GM19240 (cell line): ENCODE data around the gene IPO11.

Experiments
- DNase-seq: peaks from one replicate; pipeline ENCODE4 v3.0.0; 2011; ENCODE audit warnings: low spot score; ENCODE audit not compliant: insufficient read length

Gene IPO11

DNA sequence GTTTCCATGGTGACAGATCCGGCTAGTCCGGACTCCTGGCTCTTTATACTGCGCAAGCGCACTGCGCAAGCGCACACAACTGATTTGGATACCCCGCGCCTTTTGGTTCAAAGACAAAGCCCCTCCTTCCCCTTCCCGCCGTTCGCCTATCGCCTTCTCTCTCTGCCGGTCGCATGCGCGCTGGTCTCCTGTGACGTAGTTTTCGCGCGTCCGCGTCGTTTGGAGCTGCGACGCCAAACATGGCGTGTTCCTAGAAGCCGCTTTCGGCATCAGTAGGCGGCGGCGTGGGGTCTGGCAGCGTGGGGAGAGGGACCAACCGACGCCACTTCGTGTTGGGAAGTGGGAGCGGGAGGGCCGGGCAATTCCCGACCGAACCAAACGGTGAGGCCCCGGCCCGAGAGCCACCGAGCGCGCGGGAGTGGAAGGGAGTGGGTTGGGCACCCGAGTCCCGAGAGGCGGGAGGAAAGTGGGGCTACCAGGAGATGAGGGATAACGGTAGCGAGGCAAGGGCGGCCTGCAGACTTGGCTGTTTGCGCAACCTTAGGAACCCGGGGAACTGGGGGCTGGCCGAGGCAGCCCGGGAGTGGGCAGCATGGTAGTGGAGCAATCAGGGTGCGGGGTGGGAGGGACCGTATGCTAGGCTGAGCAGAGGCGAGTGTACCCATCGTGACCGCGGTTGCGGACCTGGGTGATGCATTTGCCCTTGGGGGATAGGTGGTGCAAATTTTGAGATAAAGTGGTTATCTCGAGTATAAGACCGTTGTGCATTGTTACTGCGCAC, at the start of gene IPO11:
Gene IPO11, plus strand, starts transcription at position 215 of the 781 bp plus-strand sequence. CDS start 24,517 bp downstream, outside the sequence.
- peak; percentile 87 for DNase-seq

DNA sequence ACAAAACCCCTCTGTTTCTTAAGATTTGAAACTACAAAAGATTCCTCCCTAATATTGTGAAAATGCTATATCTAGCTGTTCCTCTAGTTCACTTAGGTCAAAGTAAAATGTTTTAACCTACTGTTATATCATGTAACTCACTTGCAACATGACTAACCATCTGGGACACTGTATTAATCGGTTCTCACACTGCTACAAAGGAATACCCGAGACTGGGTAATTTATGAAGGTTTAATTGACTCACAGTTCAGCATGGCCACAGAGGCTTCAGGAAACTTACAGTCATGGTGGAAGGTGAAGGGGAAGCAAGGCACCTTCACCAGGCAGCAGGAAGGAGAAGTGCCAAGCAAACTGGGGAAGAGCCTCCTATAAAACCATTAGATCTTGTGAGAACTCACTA, 43.5 kb upstream of the IPO11 start:
- no peak for DNase-seq

DNA sequence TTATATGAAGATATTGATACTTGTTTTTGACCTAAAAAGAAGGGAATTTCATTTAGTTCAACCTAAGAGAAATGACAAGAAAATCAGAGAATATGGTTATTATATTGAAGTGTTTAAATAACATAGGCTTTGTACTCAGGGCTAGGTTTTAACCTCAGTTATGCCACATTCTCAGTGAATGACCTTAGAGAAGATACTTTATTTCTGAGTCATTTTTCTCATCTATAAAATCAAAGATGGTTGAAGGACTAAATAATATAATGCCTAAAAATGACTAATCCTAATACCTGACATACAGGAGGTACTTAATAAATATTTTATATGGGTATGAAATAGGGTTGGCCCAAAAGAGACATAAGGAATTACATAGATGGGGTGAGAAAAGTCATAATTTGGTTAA, 41.2 kb upstream of the IPO11 start:
- DNase-seq: no peak

GRCh38 chr5:62372600-62372999, 40.0 kb upstream of the IPO11 start:
- no peak for DNase-seq

DNA sequence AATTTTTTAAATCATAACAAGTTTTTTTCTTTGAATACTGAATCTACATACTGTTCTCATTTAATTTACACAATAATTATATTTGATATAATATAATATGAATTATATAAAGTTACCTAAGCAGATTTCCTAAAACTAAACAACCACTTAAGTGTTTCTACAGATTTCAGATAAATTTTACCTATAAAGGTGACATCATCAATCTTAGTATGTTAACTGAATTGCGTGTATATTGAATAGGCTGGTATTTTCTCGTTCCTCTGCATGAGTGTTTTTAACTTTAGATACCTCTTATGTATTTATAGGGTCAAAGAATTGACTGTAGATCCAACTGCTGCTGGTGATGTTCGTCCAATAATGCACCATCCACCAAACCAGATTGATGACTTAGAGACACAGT, 39.2 kb upstream of the IPO11 start:
- DNase-seq: no peak

DNA sequence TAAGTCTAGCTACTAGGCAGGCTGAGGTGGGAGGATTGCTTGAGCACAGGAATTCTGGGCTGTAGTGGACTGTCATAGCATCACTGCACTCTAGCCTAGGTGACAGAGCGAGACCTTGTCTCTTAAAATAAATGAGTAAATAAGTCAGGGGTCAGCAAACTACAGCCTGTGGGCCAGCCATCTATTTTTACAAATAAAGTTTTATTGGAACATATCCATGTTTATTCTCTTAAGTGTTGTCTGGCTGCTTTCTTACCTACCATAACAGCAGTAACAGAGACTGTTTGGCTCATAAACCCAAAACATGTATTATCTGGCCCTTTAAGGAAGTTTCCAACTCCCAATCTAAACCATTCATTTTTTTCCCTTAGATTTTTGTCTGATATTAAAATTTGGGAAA, 38.5 kb upstream of the IPO11 start:
- DNase-seq: no peak

DNA sequence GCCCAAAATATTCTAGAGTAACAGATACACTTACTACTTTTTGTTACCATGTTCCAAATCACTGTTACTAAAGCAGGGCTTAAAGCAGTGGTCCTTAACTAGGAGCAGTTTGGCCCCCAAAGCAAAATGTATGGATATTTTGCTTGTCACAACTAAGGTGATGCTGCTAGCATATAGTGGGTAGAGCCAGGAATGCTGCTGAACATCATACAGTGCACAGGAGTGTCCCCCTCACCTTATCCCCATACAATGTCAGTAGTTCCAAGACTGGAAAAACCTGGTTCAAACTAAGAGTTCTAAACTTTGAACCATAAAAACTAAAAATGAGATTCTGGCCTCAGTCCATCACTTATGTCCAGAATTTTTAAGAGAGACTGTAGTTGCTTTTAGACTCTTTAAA, 36.9 kb upstream of the IPO11 start:
- DNase-seq: no peak

DNA sequence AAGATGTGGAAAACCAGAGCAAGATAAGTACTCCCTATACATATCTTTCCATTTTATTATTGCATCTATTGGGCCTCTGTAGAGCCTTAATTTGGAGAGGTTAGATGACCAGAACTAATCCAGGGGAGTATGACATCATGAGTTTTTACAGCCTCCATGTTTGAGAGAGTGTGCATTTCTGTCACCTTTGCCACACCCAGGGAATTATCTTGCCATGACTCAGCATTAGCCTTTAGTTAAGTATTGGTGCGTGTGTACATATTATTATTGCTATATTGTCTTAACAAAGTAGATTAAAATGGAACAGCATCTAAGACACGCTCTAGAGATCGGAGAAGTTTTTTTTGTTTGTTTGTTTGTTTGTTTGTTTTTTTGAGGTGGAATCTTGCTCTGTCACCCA, 36.5 kb upstream of the IPO11 start:
- no peak for DNase-seq

- no peak for DNase-seq
Observed at GRCh38 chr5:62385131-62385530, 27.4 kb upstream of the IPO11 start.

GRCh38 chr5:62385816-62386400, 26.7 kb upstream of the IPO11 start:
- DNase-seq: no peak

DNA sequence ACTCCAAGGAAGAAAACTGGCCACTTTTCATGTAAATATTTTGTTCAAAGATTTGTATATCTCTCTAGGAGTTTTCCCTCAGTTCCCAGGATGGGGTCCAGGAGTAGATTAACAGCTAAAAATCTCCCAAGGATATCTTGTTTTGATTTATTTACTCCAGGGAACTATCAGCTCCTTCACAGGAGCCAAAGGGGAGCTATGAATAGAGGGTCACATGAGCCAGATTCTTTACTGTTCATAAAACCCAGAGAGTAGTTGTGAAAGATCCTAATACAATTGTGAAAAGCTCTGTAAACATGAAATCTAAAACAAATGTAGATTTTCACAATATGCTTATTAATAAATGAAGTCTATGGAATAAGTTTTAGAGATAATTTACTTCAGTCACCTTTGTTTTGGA, 25.7 kb upstream of the IPO11 start:
- no peak for DNase-seq

GRCh38 chr5:62395210-62395950, 17.2 kb upstream of the IPO11 start:
- DNase-seq: no peak

- peak; percentile 78 for DNase-seq
Observed at GRCh38 chr5:62403411-62404250, 8.9 kb upstream of the IPO11 start, which contains the start of gene DIMT1. Gene DIMT1 (minus strand): TSS chr5:62403905. CDS start chr5:62403772, 133 bp downstream.

GRCh38 chr5:62413711-62414110, 1.1 kb downstream of the IPO11 start:
- no peak for DNase-seq

DNA sequence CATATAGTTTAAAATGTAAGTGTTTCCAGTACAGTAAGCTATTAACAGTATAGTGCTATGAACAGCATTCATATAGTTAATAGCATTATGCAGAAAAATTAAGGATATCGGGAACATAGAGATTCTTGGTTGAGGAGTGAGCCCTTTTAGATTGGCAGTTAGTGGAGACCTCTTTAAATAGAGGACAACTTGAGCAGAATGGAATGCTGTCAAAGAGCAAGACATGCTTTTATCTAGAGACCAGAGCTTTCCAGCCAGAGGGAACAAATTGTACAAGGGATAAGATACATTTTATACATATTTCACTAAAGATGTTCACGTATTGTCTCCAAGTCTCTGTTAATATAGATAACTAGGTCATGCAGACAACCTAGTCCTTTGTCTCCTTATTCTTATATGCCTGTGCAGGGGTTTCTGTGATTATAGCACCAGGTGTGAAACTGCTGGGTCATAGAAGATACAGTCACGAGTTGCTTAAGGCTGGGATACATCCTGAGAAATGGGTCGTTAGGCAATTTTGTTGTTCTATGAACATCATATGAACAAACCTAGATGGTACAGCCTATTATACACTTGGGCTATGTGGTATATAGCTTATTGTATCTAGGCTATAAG, 6.0 kb downstream of the IPO11 start:
- no peak for DNase-seq

DNA sequence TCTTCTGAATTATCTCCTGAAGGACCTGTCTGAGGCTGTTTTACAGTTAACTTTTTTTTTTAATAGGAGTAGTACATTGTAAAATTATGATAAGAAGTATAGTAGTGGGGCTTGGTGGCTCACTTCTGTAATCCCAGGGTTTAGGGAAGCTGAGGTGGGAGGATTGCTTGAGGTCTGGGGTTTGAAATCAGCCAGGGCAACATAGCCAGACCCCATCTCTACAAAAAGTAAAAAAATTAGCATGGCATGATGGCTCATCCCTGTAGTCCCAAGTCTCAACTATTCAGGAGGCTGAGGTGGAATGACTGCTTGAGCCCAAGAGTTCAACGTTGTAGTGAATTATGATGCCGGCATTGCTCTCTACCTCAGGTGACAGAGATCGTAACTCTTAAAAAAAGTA, 7.0 kb downstream of the IPO11 start:
- no peak for DNase-seq

DNA sequence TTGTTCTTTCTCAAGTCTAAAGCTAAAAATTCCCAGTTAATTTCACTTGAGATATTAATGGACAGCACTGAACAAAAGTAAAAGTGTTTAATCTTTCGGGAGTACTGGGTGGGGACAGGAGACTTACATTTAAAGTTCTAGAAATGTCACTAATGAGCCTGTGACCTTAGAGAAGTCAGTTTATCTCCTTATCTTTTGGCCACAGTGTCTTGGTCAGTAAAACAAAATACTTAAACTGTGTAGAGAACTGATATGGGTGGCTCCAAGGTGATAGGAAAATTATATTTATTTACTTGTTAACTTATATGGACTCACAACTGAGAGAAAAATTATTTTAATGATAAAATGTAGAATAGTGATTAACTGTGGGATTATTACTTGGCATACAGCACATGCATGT, 8.9 kb downstream of the IPO11 start:
- no peak for DNase-seq

DNA sequence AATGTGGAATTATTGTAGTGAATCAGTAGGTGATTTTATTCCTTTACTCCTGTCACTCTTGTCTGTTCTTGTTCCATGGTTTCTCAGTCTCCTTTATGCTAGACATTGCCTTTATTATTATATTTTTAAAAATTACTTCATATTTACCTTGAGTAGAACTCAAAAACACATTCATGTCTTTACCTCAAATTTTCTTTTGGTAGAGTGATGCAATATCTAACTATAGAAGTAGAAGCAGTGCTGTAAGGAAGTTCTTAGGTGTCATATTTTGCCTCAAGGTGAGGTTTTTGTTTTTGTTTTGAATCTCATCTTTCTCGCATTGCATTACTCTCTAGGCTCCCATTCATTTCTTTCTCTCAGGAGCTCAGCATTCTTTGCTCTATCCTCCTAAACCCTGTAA, 12.2 kb downstream of the IPO11 start:
- no peak for DNase-seq

DNA sequence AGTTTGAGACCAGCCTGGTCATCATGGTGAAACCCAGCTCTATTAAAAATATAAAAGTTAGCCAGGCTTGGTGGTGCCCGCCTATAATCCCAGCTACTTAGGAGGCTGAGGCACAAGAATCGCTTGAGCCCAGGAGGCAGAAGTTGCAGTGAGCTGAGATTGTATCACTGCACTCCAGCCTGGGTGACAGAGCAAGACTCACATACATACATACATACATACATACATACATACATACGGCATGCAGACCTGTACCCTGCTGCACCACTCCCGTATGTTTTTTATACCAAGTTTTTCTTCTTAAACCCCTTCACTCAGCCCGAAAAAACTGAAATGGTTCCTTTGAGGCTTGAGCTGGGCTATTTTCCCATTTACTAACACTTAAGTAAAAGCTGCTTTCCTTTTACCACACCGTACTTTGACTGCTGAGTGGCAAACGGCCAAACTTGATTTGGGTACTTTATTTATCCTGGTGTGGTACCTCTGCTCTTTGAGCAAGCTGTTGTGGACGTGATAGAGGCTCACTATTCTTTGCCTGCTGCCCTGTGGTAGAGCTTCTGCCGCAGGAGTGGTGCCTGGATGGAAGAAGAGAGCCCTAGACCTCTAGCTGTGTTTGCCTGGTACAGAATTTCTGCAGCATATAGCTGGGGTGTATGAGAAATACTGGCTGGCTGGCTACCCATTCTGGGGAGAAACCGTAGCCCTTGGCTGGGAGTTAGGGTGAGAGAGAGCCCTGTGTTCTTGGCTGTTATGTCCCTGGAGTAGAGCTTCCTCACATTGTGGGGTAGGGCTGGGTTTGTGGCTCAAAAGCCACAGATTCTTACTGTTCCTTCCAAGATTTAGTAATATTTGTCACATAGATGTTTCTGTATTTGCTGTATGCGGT, 19.4 kb downstream of the IPO11 start:
- DNase-seq: no peak

DNA sequence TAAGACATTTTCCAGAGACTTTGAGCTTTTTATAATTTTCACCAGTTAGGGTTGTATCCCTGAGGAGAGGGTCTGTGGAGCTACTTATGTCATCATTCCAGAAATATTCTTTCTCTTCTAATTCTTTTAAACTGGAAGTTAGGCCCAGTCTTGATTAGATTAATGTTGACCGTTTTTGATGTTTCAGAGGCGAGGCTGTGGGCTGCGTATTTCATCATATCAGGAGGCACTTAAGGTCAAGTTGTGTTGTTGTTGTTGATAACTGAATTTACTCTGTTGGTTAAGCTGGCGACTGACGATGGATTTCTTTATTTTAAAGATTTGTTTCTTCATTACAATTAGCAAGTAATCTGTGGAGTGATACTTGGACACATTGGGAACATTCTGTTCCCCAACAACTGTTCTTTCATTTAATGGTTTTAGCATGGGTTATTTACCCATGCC, 20.1 kb downstream of the IPO11 start:
- DNase-seq: no peak
